H1 (cell line): ENCODE measurements around the gene SETDB2. TPM values are rescaled to one million over a fixed set of nuclear protein-coding genes. Genes with fewer than 3 reads are reported as not detected.

Experiments
- CTCF ChIA-PET: fragments of 300-600 bp; sonication (Branson Sonifier 250); formaldehyde crosslinking; loops from one replicate; lab custom pipeline; 2021; ENCODE audit not compliant: partially characterized antibody; lab: Charles Lee
- POLR2A ChIA-PET: fragments of 300-600 bp; sonication (Branson Sonifier 250); formaldehyde crosslinking; loops from one replicate; lab custom pipeline; 2021; ENCODE audit warnings: inconsistent platforms; ENCODE audit not compliant: partially characterized antibody; lab: Charles Lee
- DNase-seq, 2 experiments: peaks; one replicate each; pipeline versions ENCODE4 v3.0.0 to v3.0.0-alpha.2; 2010 to 2022; ENCODE audit warnings: low spot score in 2 of 2, low read depth in 1 of 2, mixed read lengths in 1 of 2
- FAIRE-seq: peaks from 2 replicates; lab custom pipeline; 2011; peaks lifted over from hg19 to GRCh38; lab: Jason Lieb, UNC
- H2AFZ ChIP-seq: 2 replicates; pipeline ENCODE4 v1.8.1; 2012; ENCODE audit warnings: low read length, inconsistent platforms
- H2AK5ac ChIP-seq: 2 replicates; pipeline ENCODE4 v1.6.1; 2013; ENCODE audit warnings: low read depth, low read length
- H2BK120ac ChIP-seq: replicated peaks from 2 replicates; pipeline ENCODE3; 2013; ENCODE audit warnings: low read depth, low read length, inconsistent platforms
- H2BK12ac ChIP-seq: 2 replicates; pipeline ENCODE4 v1.6.1; 2013; ENCODE audit warnings: low read depth, low read length
- H2BK15ac ChIP-seq: 2 replicates; pipeline ENCODE4 v1.6.1; 2013; ENCODE audit warnings: low read length
- H2BK20ac ChIP-seq: 2 replicates; pipeline ENCODE4 v1.6.1; 2013; ENCODE audit warnings: low read length
- H2BK5ac ChIP-seq: 2 replicates; pipeline ENCODE4 v1.6.1; 2013; ENCODE audit warnings: low read depth, low read length
- H3K14ac ChIP-seq: 2 replicates; pipeline ENCODE4 v1.6.1; 2013; ENCODE audit warnings: inconsistent platforms; ENCODE audit not compliant: insufficient read length
- H3K18ac ChIP-seq: 2 replicates; pipeline ENCODE4 v1.6.1; 2013; ENCODE audit warnings: low read length; ENCODE audit errors: extremely low read depth
- H3K23ac ChIP-seq: 2 replicates; pipeline ENCODE4 v1.6.1; 2013; ENCODE audit warnings: inconsistent platforms; ENCODE audit not compliant: insufficient read length
- H3K23me2 ChIP-seq: 2 replicates; pipeline ENCODE4 v1.6.1; 2013; ENCODE audit warnings: low read depth, low read length
- H3K27ac ChIP-seq: 2 replicates; pipeline ENCODE4 v1.6.1; 2011; ENCODE audit warnings: low read depth, low read length, inconsistent platforms
- H3K27me3 ChIP-seq, 4 experiments: replicated peaks in 1 of 4; 1 replicate in 1 of 4; 2 replicates in 3 of 4; pipeline versions ENCODE4 v1.6.1 to v1.8.1; 2011 to 2013; ENCODE audit warnings: low read length in 3 of 4, mild to moderate bottlenecking in 3 of 4, inconsistent platforms in 2 of 4, mixed read lengths in 2 of 4, moderate library complexity in 1 of 4; ENCODE audit not compliant: control insufficient read depth in 3 of 4, insufficient read depth in 3 of 4; ENCODE audit errors: extremely low read depth in 1 of 4
- H3K36me3 ChIP-seq, 4 experiments: 2 replicates each; pipeline versions ENCODE4 v1.6.1 to v1.8.1; 2011 to 2013; ENCODE audit warnings: mild to moderate bottlenecking in 4 of 4, low read length in 3 of 4, moderate library complexity in 2 of 4, control low read depth in 1 of 4, inconsistent platforms in 1 of 4; ENCODE audit not compliant: insufficient read depth in 4 of 4, control insufficient read depth in 2 of 4
- H3K4ac ChIP-seq: replicated peaks from 2 replicates; pipeline ENCODE3; 2013; ENCODE audit warnings: low read length, low read depth, mixed read lengths, inconsistent platforms; ENCODE audit not compliant: insufficient read length
- H3K4me1 ChIP-seq, 4 experiments: replicated peaks in 1 of 4; 1 replicate in 1 of 4; 2 replicates in 3 of 4; pipeline versions ENCODE4 v1.6.1 to v1.8.1; 2011 to 2013; ENCODE audit warnings: low read length in 3 of 4, inconsistent platforms in 2 of 4, mixed read lengths in 1 of 4; ENCODE audit not compliant: insufficient read depth in 4 of 4, control insufficient read depth in 3 of 4
- H3K4me2 ChIP-seq, 2 experiments: 2 replicates each; pipeline versions ENCODE4 v1.6.1 to v1.8.1; 2011 to 2013; ENCODE audit warnings: low read depth in 2 of 2, low read length in 2 of 2, control low read depth in 1 of 2, inconsistent platforms in 1 of 2, mild to moderate bottlenecking in 1 of 2; ENCODE audit not compliant: insufficient read depth in 1 of 2
- H3K4me3 ChIP-seq, 4 experiments: fragments of 200-600, 300-600 bp in 1 of 4; sonication (generic), shearing (Covaris generic), sonication (Bioruptor Twin) in 1 of 4; 2 replicates each; pipeline versions ENCODE4 v1.5.1 to v1.8.1; 2011 to 2016; ENCODE audit warnings: low read length in 4 of 4, low read depth in 3 of 4, control low read depth in 2 of 4, inconsistent platforms in 2 of 4, mild to moderate bottlenecking in 2 of 4, mixed read lengths in 1 of 4, moderate library complexity in 1 of 4; ENCODE audit not compliant: insufficient read depth in 2 of 4; ENCODE audit errors: extremely low read depth in 1 of 4
- H3K56ac ChIP-seq: replicated peaks from 2 replicates; pipeline ENCODE3; 2013; ENCODE audit warnings: low read depth, mild to moderate bottlenecking, mixed read lengths, low read length, inconsistent platforms; ENCODE audit not compliant: insufficient read length
- H3K79me1 ChIP-seq: 2 replicates; pipeline ENCODE4 v1.6.1; 2013; ENCODE audit warnings: low read depth, low read length, control low read depth
- H3K79me2 ChIP-seq, 2 experiments: 2 replicates each; pipeline versions ENCODE4 v1.6.1 to v1.8.1; 2012 to 2013; ENCODE audit warnings: low read length in 2 of 2, mild to moderate bottlenecking in 2 of 2, inconsistent platforms in 1 of 2; ENCODE audit not compliant: insufficient read depth in 2 of 2, control insufficient read depth in 1 of 2
- H3K9ac ChIP-seq, 4 experiments: replicated peaks in 1 of 4; 1 replicate in 1 of 4; 2 replicates in 3 of 4; pipeline versions ENCODE4 v1.6.1 to v1.8.1; 2011 to 2013; ENCODE audit warnings: low read depth in 3 of 4, low read length in 3 of 4, control low read depth in 2 of 4, mild to moderate bottlenecking in 2 of 4, moderate library complexity in 2 of 4, inconsistent platforms in 1 of 4; ENCODE audit errors: extremely low read depth in 1 of 4
- H3K9me3 ChIP-seq, 2 experiments: 2 replicates each; pipeline versions ENCODE4 v1.6.1 to v1.8.1; 2012 to 2013; ENCODE audit warnings: mild to moderate bottlenecking in 2 of 2, moderate library complexity in 2 of 2, control low read depth in 1 of 2, inconsistent platforms in 1 of 2, low read depth in 1 of 2, low read length in 1 of 2, mixed read lengths in 1 of 2; ENCODE audit not compliant: insufficient read depth in 2 of 2
- H4K20me1 ChIP-seq, 2 experiments: replicated peaks in 1 of 2; 2 replicates each; pipeline versions ENCODE3 to v1.8.1; 2011 to 2013; ENCODE audit warnings: inconsistent platforms in 2 of 2, low read length in 2 of 2, mild to moderate bottlenecking in 1 of 2; ENCODE audit not compliant: insufficient read depth in 2 of 2, control insufficient read depth in 1 of 2
- H4K5ac ChIP-seq: 2 replicates; pipeline ENCODE4 v1.6.1; 2013; ENCODE audit warnings: low read length, low read depth, mixed read lengths, inconsistent platforms; ENCODE audit not compliant: insufficient read length
- H4K8ac ChIP-seq: 2 replicates; pipeline ENCODE4 v1.8.0; 2013; ENCODE audit warnings: mild to moderate bottlenecking, moderate library complexity, low read length, inconsistent platforms; ENCODE audit not compliant: insufficient read depth; ENCODE audit errors: extremely low read depth
- H4K91ac ChIP-seq: replicated peaks from 2 replicates; pipeline ENCODE3; 2013; ENCODE audit warnings: low read length, mixed read lengths, inconsistent platforms; ENCODE audit not compliant: insufficient read length
- EP300 ChIP-seq, 2 experiments: IDR thresholded peaks; 1 replicate in 1 of 2; 2 replicates in 1 of 2; pipeline ENCODE4 v1.6.1; 2011 to 2012; ENCODE audit warnings: low read depth in 2 of 2, low read length in 2 of 2, mild to moderate bottlenecking in 2 of 2, borderline replicate concordance in 1 of 2, inconsistent platforms in 1 of 2, moderate library complexity in 1 of 2
- SIN3A ChIP-seq, 2 experiments: IDR thresholded peaks in 1 of 2; conservative IDR thresholded peaks in 1 of 2; 2 replicates each; pipeline ENCODE4 v1.6.1; 2011 to 2012; ENCODE audit warnings: low read length in 2 of 2, improper control_type of control experiment in 1 of 2, low read depth in 1 of 2, mild to moderate bottlenecking in 1 of 2
- SP2 ChIP-seq: IDR thresholded peaks from 2 replicates; pipeline ENCODE4 v1.6.1; 2012; ENCODE audit warnings: mild to moderate bottlenecking, low read length, inconsistent platforms
- WGBS, 2 experiments: shearing (Covaris generic) in 1 of 2; methylation state at CpG; one replicate each; pipeline versions ENCODE4 v1.1.6 to v1.1.7; 2013 to 2015; ENCODE audit warnings: low lambda C conversion rate in 2 of 2, mixed read lengths in 2 of 2, inconsistent platforms in 1 of 2, low coverage in 1 of 2, missing lambda C conversion rate in 1 of 2; ENCODE audit not compliant: insufficient replicate concordance in 2 of 2, insufficient coverage in 1 of 2, insufficient read length in 1 of 2; ENCODE audit errors: extremely low coverage in 1 of 2, missing lambda C conversion rate in 1 of 2; 5-methylcytosine and 5-hydroxymethylcytosine counted together
- polyA plus RNA-seq, 7 experiments: library from polyadenylated mRNA; depleted of rRNA in 3 of 7; stranded (reverse) in 5 of 7; unstranded in 2 of 7; fragments of >200 nt in 5 of 7; fragments of 200-250 nt in 2 of 7; gene quantifications; 1 replicate in 5 of 7; 2 replicates in 1 of 7; 4 replicates in 1 of 7; pipeline versions ENCODE4 v1.2.1 to v1.2.3, GENCODE V29; 2011 to 2013; ENCODE audit warnings: missing spikeins in 2 of 7, mixed read lengths in 2 of 7
- total RNA-seq: library from RNA; stranded (reverse); fragmentation: NEBNext Ultra II Directional; extraction: Animal tissue kit (Norgen Biotek cat#: 25700); gene quantifications from 2 replicates; pipeline ENCODE4 v1.2.1, GENCODE V29; 2021

Gene SETDB2
- total and polyA plus RNA-seq, 2 of the 8 experiments (the other 6 are each of a cell fraction or from before 2014, with no cell fraction given): 1.2 to 6.1 TPM

GRCh38 chr13:49407068-49407467, 37.0 kb upstream of the SETDB2 start:
- Histone ChIP-seq H4K20me1 (peaks cover 0 to 2% of the 10 kb centered on the region in 2 experiments), H3K27me3 (peaks cover 14 to 32% (median 22%) of the 10 kb centered on the region in 4 experiments), H3K79me2 (no peaks in the 10 kb centered on the region), H2AFZ (no peak overlapping the region), H4K8ac (no peak overlapping the region), H2BK15ac (no peak overlapping the region), H3K4me3 (no peak overlapping the region), H2BK20ac (no peak overlapping the region), H4K5ac (no peak overlapping the region), H2BK120ac (no peak overlapping the region), H3K9ac (no peak overlapping the region), H3K18ac (no peak overlapping the region), H4K91ac (no peak overlapping the region), H3K4me2 (no peak overlapping the region), H3K4ac (no peak overlapping the region), H3K23me2 (no peaks in the 10 kb centered on the region), H3K14ac (no peak overlapping the region), H3K56ac (no peak overlapping the region), H2BK5ac (no peak overlapping the region), H3K27ac (no peak overlapping the region), H3K23ac (no peak overlapping the region), H3K4me1 (no peaks in the 10 kb centered on the region), H3K9me3 (no peaks in the 10 kb centered on the region), H2AK5ac (no peak overlapping the region), H3K79me1 (no peaks in the 10 kb centered on the region), H3K36me3 (no peaks in the 10 kb centered on the region), H2BK12ac (no peak overlapping the region)
- ChIA-PET CTCF (no interaction called here), POLR2A (no interaction called here)
- no peak for FAIRE-seq
- 81% methylated on average over 1 of the region's 1 CpG; no CpG with 5 or more reads in 1 of the 2 experiments for WGBS, 2 experiments
- DNase-seq: no peak
- TF ChIP-seq SIN3A (conservative IDR thresholded peaks at IDR 0.05 in 1 of 2, IDR thresholded peaks at IDR 0.05 in 1 of 2; ENCODE audit: low read depth in 1 of 2, low read length in 2 of 2): no peak
- no peak for TF ChIP-seq SP2
- TF ChIP-seq EP300 (IDR thresholded peaks at IDR 0.05; ENCODE audit: borderline replicate concordance in 1 of 2, low read depth in 2 of 2, low read length in 2 of 2): no peak
